Karpas-422 (cell line): ENCODE data around the gene ACOT12. TPM values are rescaled to one million over a fixed set of nuclear protein-coding genes. Genes with fewer than 3 reads are reported as not detected.
A peak's percentile ranks its signal among the peaks of the same experiment; 100 is the strongest.

ENCODE experiments used
- DNase-seq: peaks from one replicate; pipeline ENCODE4 v3.0.0-alpha.2; 2015
- H2AFZ ChIP-seq: fragments of 200-600 bp; sonication (generic); 2 replicates; pipeline ENCODE4 v1.6.1; 2014; ENCODE audit warnings: antibody characterized with exemption, low read length, mixed read lengths
- H3K27ac ChIP-seq: fragments of 200-600 bp; sonication (generic); 2 replicates; pipeline ENCODE4 v1.5.1; 2014; ENCODE audit warnings: mild to moderate bottlenecking, low read length, moderate library complexity
- H3K27me3 ChIP-seq: fragments of 200-600 bp; sonication (generic); 2 replicates; pipeline ENCODE4 v1.6.1; 2014; ENCODE audit warnings: low read length, mixed read lengths
- H3K36me3 ChIP-seq: fragments of 200-600 bp; sonication (generic); 2 replicates; pipeline ENCODE4 v1.6.1; 2014; ENCODE audit warnings: low read length, mixed read lengths; ENCODE audit not compliant: insufficient read depth
- H3K4me1 ChIP-seq: fragments of 200-600 bp; sonication (generic); 2 replicates; pipeline ENCODE4 v1.6.1; 2014; ENCODE audit warnings: mild to moderate bottlenecking, low read length, mixed read lengths
- H3K4me2 ChIP-seq: fragments of 200-600 bp; sonication (generic); 2 replicates; pipeline ENCODE4 v1.6.1; 2014; ENCODE audit warnings: low read length, low read depth, mild to moderate bottlenecking; ENCODE audit not compliant: poor library complexity, severe bottlenecking
- H3K4me3 ChIP-seq: fragments of 200-600 bp; sonication (generic); 2 replicates; pipeline ENCODE4 v1.5.1; 2014; ENCODE audit warnings: mild to moderate bottlenecking, antibody characterized with exemption, low read length, mixed read lengths
- H3K79me2 ChIP-seq: fragments of 200-600 bp; sonication (generic); 2 replicates; pipeline ENCODE4 v1.6.1; 2014; ENCODE audit warnings: mild to moderate bottlenecking, low read length, mixed read lengths
- H3K9ac ChIP-seq: fragments of 200-600 bp; sonication (generic); 2 replicates; pipeline ENCODE4 v1.6.0; 2014; ENCODE audit warnings: low read length
- H3K9me2 ChIP-seq: fragments of 200-600 bp; sonication (generic), shearing (Covaris generic); replicated peaks from 2 replicates; pipeline ENCODE4 v1.6.0; 2014; ENCODE audit warnings: mild to moderate bottlenecking, low read length, moderate library complexity; ENCODE audit not compliant: insufficient read depth
- H3K9me3 ChIP-seq: fragments of 300-700, 200-600 bp; sonication (generic); 2 replicates; pipeline ENCODE4 v1.6.1; 2014; ENCODE audit warnings: low read length, mixed read lengths
- H4K20me1 ChIP-seq: fragments of 200-600 bp; sonication (generic); 2 replicates; pipeline ENCODE4 v1.6.1; 2014; ENCODE audit warnings: mild to moderate bottlenecking, antibody characterized with exemption, low read length, low read depth; ENCODE audit not compliant: insufficient read depth
- total RNA-seq: library from RNA; depleted of rRNA; stranded (reverse); fragments of >200 nt; shearing (Covaris generic); gene quantifications from 2 replicates; pipeline ENCODE4 v1.2.3, GENCODE V29; 2014; ENCODE audit warnings: low replicate concordance

ACOT12 gene
- total RNA-seq, 1 experiment from 2014 or later = 0.26 TPM

GRCh38 chr5:81334304-81335061 lies 59.5 kb downstream of the ACOT12 start:
- Histone ChIP-seq H3K9ac (no peak overlapping the region), H3K27me3 (no peaks in the 10 kb centered on the region), H3K79me2 (no peaks in the 10 kb centered on the region), H3K4me2 (peak overlapping the region; percentile 12), H3K9me3 (no peaks in the 10 kb centered on the region), H4K20me1 (no peaks in the 10 kb centered on the region), H3K4me3 (no peak overlapping the region), H3K36me3 (no peaks in the 10 kb centered on the region), H3K4me1 (no peaks in the 10 kb centered on the region), H3K9me2 (no peaks in the 10 kb centered on the region), H2AFZ (no peak overlapping the region), H3K27ac (no peak overlapping the region)
- peak; percentile 53 for DNase-seq

GRCh38 chr5:81326554-81326953 lies 67.4 kb downstream of the ACOT12 start:
- Histone ChIP-seq H4K20me1 (no peaks in the 10 kb centered on the region), H3K36me3 (no peaks in the 10 kb centered on the region), H3K27me3 (no peaks in the 10 kb centered on the region), H3K4me2 (no peak overlapping the region), H3K9ac (no peak overlapping the region), H3K9me2 (no peaks in the 10 kb centered on the region), H3K79me2 (no peaks in the 10 kb centered on the region), H3K4me1 (peaks cover 3% of the 10 kb centered on the region; the same call in 1 of the 2 replicates), H3K4me3 (no peak overlapping the region), H3K9me3 (no peaks in the 10 kb centered on the region), H3K27ac (no peak overlapping the region), H2AFZ (no peak overlapping the region)
- DNase-seq = no peak

GRCh38 chr5:81317536-81317935 lies 76.4 kb downstream of the ACOT12 start:
- Histone ChIP-seq H3K9me2 (no peaks in the 10 kb centered on the region), H4K20me1 (no peaks in the 10 kb centered on the region), H3K9ac (no peak overlapping the region), H3K4me1 (peaks cover 15% of the 10 kb centered on the region), H3K36me3 (peaks cover 9% of the 10 kb centered on the region; the same call in 1 of the 2 replicates), H3K4me3 (no peak overlapping the region), H2AFZ (no peak overlapping the region), H3K27ac (no peak overlapping the region), H3K79me2 (no peaks in the 10 kb centered on the region), H3K27me3 (no peaks in the 10 kb centered on the region), H3K4me2 (no peak overlapping the region), H3K9me3 (no peaks in the 10 kb centered on the region)
- DNase-seq = no peak

GRCh38 chr5:81316571-81316970 lies 77.4 kb downstream of the ACOT12 start:
- Histone ChIP-seq H4K20me1 (no peaks in the 10 kb centered on the region), H3K4me3 (no peak overlapping the region), H3K79me2 (no peaks in the 10 kb centered on the region), H3K27ac (no peak overlapping the region), H3K4me1 (peaks cover 13% of the 10 kb centered on the region), H2AFZ (no peak overlapping the region), H3K27me3 (no peaks in the 10 kb centered on the region), H3K9me3 (no peaks in the 10 kb centered on the region), H3K9me2 (no peaks in the 10 kb centered on the region), H3K36me3 (peaks cover 13% of the 10 kb centered on the region; the same call in 1 of the 2 replicates), H3K4me2 (peak overlapping the region; percentile 18), H3K9ac (no peak overlapping the region)
- no peak for DNase-seq

GRCh38 chr5:81315830-81316229 lies 78.1 kb downstream of the ACOT12 start:
- Histone ChIP-seq H3K27ac (no peak overlapping the region), H3K79me2 (no peaks in the 10 kb centered on the region), H3K36me3 (peaks cover 19% of the 10 kb centered on the region; the same call in 1 of the 2 replicates), H3K27me3 (no peaks in the 10 kb centered on the region), H3K9me2 (no peaks in the 10 kb centered on the region), H3K4me2 (no peak overlapping the region), H3K4me3 (no peak overlapping the region), H3K9me3 (no peaks in the 10 kb centered on the region), H3K4me1 (peaks cover 13% of the 10 kb centered on the region), H3K9ac (no peak overlapping the region), H2AFZ (no peak overlapping the region), H4K20me1 (no peaks in the 10 kb centered on the region)
- DNase-seq = no peak

GRCh38 chr5:81315336-81315735 lies 78.6 kb downstream of the ACOT12 start:
- Histone ChIP-seq H3K27me3 (no peaks in the 10 kb centered on the region), H3K4me1 (peaks cover 13% of the 10 kb centered on the region), H3K4me2 (no peak overlapping the region), H4K20me1 (no peaks in the 10 kb centered on the region), H3K9me2 (no peaks in the 10 kb centered on the region), H3K9ac (no peak overlapping the region), H2AFZ (no peak overlapping the region), H3K27ac (no peak overlapping the region), H3K4me3 (no peak overlapping the region), H3K79me2 (no peaks in the 10 kb centered on the region), H3K9me3 (no peaks in the 10 kb centered on the region), H3K36me3 (peaks cover 22% of the 10 kb centered on the region; the same call in 1 of the 2 replicates)
- no peak for DNase-seq

- Histone ChIP-seq H3K9me2 (no peaks in the 10 kb centered on the region), H3K4me2 (no peak overlapping the region), H3K27me3 (no peaks in the 10 kb centered on the region), H3K9ac (no peak overlapping the region), H3K9me3 (no peaks in the 10 kb centered on the region), H4K20me1 (no peaks in the 10 kb centered on the region), H3K36me3 (peaks cover 22% of the 10 kb centered on the region; the same call in 1 of the 2 replicates), H3K27ac (no peak overlapping the region), H3K79me2 (0 out of 2 replicates have a peak, but pooled peaks cover under 1% of the 10 kb centered on the region), H3K4me1 (peaks cover 13% of the 10 kb centered on the region), H2AFZ (no peak overlapping the region), H3K4me3 (no peak overlapping the region)
- no peak for DNase-seq
Measured at GRCh38 chr5:81314581-81314980, 79.4 kb downstream of the ACOT12 start.

- no peak for DNase-seq
- H3K9me3 ChIP-seq = no peaks in the 10 kb centered on the region
- H3K4me2 ChIP-seq = no peak overlapping the region
- H3K27ac ChIP-seq = no peak overlapping the region
- peaks cover 25% of the 10 kb centered on the region; the same call in 1 of the 2 replicates for H3K36me3 ChIP-seq
- no peaks in the 10 kb centered on the region for H3K27me3 ChIP-seq
- H3K4me1 ChIP-seq = peaks cover 13% of the 10 kb centered on the region
- H4K20me1 ChIP-seq = no peaks in the 10 kb centered on the region
- no peak overlapping the region for H2AFZ ChIP-seq
- H3K9ac ChIP-seq = no peak overlapping the region
- no peak overlapping the region for H3K4me3 ChIP-seq
- 0 out of 2 replicates have a peak, but pooled peaks cover 2% of the 10 kb centered on the region for H3K79me2 ChIP-seq
- H3K9me2 ChIP-seq = no peaks in the 10 kb centered on the region
Measured at GRCh38 chr5:81313686-81314085, 80.2 kb downstream of the ACOT12 start.
